ENCODE measurements around the gene MVB12B.
"Not testable (repeated sequence)": the region's sequence is repeated elsewhere in the genome, so short reads cannot be mapped to it uniquely, and the experiment has no call there.

The MVB12B gene

DNA sequence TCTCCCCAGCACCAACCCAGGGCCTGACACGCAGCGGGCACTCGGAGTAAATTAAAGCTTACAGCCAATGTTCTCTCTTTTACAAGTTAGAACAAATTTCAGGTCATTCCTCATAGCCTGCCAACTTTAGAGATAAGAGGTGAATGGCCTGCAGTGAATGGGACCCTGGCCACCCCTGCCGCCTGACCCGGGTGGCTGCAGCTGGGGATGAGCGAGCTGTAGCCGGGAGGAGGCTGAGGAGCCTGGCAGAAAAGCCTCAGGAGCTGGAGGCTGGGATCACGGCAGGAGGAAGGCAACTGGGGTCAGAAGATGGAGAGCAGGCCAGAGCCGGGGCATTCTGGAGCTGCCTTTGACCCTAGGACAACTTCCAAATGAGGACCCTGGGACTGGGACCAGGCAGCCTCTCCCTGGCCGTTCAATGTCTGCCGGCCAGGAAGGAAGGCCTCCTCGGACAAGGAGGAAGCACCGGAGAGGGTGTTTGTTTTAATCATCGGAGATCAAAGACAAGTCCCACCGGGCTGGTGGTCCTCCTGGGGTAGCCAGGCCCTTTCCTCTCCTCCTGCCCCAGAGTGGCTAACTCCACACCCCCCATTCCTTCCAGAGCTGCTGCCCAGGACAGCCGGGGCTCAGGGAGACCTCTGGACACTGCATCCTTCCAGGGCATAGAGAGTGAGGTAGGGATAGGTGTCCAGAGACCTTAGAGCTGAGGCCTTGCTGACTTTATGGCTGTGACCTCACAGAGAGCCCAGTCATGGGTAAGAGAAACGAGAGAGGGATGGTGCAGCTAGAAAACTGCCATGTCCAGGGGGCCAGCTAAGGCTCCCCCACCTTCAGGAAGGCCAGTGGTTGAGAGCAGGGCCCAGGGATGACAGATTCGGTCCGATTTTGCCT lies 199.8 kb downstream of the MVB12B start:
- DNase-seq = no peak

DNA sequence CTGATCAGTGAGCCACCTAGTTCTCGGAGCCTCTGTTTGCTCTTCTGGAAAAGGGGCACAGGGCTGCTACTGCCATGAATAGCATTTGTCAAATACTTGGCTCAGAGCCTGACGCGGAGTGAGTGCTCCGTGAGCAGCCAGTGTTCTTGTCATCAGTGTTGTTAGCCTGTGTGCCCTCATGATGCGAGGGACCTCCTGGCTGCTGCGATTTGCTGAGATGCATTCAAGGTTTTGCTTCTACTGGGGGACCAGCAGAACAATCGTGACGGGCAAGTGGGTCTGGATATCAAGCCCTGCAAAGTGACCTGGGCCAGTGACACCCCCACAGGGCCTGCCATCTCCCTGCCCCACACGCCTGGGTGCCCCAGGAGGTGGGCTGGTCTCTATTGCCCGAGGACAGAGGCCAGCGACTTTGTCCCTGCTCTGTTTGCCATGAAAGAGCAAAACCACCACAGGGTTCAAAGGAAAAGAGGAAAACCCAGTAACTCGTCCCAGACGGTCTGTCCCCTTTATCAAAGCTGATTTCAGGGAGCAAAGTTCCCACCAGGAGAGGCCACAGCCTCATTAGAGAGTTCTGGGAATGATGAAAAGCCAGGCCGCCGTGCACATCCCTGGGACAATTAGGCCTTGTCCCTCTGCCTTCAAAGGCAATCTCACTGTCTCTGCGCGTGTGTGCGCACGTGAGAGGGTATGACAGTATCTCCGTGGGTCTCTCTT lies 200.6 kb downstream of the MVB12B start:
- DNase-seq = no peak

DNA sequence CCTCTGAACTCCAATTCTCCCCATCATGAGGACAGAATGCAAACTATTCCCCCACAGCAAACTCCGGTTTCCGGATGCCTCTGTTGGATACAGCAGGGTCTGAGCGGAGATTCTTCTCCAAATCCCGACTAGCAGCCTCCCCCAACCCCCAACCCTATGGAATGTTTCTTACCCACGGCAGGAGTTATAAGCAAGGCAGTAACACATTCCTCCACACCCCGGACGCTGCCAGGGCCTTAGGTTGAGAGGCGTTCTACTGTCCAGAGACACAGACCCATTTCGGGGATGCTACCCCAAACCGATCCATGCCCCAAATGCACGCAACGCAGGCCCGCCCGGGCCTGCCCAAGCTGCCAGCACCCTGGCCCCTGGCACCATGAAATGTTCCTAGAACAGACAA lies 201.5 kb downstream of the MVB12B start:
- no peak for DNase-seq

- no peak for DNase-seq
Observed at GRCh38 chr9:126528915-126529314, 202.3 kb downstream of the MVB12B start.

DNA sequence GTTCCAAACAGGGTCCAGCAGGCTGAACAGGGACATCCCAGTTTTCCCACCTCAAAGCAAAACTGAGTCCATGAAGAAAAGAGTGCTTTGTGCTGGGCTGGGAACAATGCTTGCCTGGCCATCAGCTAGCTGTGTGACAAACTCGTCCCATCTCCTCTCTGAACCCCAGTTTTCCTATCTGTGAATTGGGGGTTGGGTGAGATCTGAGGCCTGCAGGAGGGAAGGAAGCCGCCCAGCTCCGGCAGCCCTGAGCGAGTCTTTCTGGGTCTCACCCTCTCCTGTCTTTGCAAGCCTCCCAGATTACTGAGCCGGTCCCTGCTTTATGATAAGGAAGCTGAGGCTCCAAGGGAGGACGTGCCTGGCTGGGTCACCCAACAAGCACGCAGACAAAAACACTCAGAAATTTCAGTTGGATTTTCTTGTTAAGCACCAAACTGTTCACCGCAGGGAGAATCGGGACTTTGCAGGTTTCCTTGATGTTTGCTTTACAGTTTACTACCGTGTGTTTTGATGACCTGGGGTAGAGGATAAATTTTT lies 204.5 kb downstream of the MVB12B start:
- DNase-seq = no peak

GRCh38 chr9:126531591-126531990 lies 205.0 kb downstream of the MVB12B start:
- no peak for DNase-seq

DNA sequence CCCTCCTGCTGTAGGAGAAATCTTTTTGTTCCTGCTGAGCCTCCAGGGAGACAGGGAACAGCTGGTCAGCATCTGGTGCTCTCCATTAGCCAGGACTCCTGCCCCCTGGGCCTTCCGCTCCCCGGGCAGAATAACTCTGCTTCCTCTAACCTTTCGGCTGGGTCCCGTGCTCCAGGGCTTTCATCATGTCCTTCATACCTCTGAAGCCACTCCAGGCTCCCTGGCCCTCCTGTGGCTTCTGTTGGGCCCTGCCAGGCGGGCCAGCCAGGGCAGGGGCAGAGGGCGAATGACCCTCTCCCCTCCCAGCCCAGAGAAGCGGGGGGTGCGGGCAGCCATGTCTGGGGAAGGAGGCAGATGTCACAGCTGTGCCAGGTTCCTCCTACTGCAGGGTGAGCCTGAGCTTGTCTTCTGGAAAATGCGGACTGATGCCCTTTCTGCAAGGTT lies 205.4 kb downstream of the MVB12B start:
- DNase-seq = no peak

DNA sequence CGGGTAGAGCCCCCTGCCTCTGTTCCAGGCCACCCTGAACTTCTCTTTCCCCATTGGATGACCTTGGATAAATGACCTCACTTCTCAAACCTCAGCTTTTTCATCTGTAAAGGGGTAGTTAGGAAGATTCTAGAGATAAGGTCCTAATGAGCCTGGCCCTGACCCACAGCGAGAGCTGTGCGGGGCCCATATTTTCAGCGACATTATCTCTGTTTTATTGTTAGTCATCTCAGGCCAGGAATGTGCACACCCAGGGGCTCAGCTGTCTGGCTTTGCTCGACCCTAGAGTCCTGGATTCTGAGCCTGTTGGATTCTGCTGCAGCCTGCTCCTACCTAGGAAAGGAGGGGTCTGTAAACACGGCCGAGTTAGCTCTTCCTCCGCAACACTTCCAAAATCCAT lies 205.9 kb downstream of the MVB12B start:
- DNase-seq = no peak

- DNase-seq = no peak
Observed at GRCh38 chr9:126532951-126533925, 206.6 kb downstream of the MVB12B start.

DNA sequence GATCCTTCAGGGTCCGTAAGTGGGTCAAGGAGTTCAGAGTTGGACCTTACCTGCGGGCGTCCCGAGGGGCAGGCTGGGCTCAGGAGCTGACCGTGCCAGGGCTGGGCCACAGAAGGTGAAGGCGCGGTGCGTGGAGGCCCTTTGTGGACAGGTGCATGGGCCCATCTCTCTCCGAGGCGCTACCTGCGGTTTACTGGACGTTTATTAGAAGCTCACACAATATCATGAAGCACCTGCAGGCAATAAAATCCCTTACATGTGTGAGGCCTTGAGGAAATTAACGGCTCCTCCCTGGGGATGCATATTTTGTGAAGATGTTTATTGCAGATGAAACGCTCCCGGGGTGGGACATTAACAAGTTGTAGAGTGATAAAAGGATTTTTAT lies 207.3 kb downstream of the MVB12B start:
- DNase-seq = no peak

- DNase-seq = no peak
Observed at GRCh38 chr9:126534431-126535186, 208.0 kb downstream of the MVB12B start.

DNA sequence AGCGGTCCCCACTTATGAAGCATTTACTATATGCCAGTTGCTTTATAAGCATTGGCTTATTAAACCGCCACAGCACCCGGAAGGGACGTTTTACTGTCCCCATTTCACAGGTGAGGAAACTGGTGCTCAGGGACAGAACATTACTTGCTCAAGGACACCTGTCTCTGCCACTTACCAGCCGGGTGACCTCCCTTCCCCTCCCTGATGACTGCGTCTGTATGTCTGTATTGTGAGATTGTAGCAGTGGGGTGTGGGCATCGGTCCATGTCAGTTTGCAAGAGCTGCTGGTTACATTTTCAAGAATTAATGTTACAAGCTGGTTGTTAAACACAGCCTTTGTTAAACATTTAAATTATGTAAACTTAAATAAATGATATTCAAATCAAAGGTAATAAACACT lies 209.5 kb downstream of the MVB12B start:
- DNase-seq = no peak

GRCh38 chr9:126536841-126537465 lies 210.3 kb downstream of the MVB12B start:
- no peak for DNase-seq

- DNase-seq = no peak
Observed at GRCh38 chr9:126538550-126538949, 211.9 kb downstream of the MVB12B start.

DNA sequence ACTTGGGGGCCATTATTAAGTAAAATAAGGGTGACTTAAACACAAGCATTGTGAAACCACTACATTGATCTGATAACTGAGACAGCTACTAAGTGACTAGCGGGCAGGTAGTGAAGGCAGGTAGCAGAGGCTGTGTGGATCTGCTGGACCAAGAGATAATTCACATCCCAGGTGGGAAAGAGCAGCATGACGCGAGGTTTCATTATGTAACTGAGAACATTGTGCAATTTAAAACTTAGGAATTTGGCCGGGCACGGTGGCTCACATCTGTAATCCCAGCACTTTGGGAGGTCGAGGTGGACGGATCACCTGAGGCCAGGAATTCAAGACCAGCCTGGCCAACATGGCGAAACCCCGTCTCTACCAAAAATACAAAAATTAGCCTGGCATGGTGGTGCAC lies 213.8 kb downstream of the MVB12B start:
- not testable (repeated sequence) for DNase-seq

DNA sequence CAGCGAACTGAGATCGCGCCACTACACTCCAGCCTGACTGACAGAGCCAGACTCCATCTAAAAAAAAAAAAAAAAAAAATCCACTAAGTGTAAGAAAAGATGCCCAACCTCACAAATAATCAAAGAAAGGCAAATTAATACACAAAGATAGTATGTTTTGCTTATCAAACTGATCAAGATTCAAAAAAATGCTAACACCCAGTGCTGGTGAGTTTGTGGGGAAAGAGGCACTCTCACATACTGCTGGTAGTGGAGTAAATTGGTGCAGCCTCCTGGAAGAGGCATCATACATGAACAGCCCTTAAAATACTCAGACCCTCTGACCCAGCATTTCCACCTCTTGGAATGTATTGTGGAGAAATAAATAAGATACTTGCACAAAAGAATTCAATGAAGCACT lies 216.9 kb downstream of the MVB12B start:
- DNase-seq = no peak

- no peak for DNase-seq
Observed at GRCh38 chr9:126545106-126545505, 218.5 kb downstream of the MVB12B start.

DNA sequence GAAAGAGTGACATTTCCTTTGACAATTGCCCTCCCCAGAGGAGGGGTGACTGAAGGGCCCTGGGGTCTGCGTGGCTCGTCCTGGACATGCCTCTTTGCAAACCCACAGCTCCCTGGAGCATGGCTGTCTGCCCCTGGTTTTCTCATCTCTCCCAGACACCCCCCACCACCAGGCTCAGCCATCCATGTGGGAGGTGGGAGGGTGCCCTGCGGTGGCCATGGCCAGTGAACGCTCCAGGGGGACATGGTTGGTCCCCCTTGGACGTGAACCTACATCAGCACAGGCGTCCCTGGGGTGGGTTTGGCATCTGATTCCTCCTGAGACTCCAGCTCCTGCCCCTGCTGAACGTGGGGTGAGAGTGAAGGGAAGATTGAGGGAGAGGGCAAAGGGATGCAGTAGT lies 219.4 kb downstream of the MVB12B start:
- no peak for DNase-seq

GRCh38 chr9:126548312-126548711 lies 221.7 kb downstream of the MVB12B start:
- no peak for DNase-seq

- DNase-seq = no peak
Observed at GRCh38 chr9:126549246-126550006, 222.8 kb downstream of the MVB12B start.

GRCh38 chr9:126550891-126551351 lies 224.3 kb downstream of the MVB12B start:
- DNase-seq = no peak
